ENCODE data around the gene KCNQ1.

- no peak for TF ChIP-seq CTCF (IDR thresholded peaks at IDR 0.05)
- no peak for TF ChIP-seq POLR2AphosphoS5 (IDR thresholded peaks at IDR 0.05)
Observed at GRCh38 chr11:2755071-2755470, 310.3 kb downstream of the KCNQ1 start.
